IMR-90 (cell line): ENCODE results near the gene MYF6. TPM values are rescaled to one million over a fixed set of nuclear protein-coding genes. Genes with fewer than 3 reads are reported as not detected.

Experiments used
- ATAC-seq: fragments of 200-7000 bp; cut with Tn5 transposase; 2 replicates; pipeline ENCODE4 v1.9.1; 2020; ENCODE audit warnings: low read depth, mild to moderate bottlenecking, moderate library complexity
- BruUV-seq: library from RNA; stranded (reverse); fragments of 400-500 nt; replicated peaks from 2 replicates; lab custom pipeline; 2021; lab: Mats Ljungman, UMichigan
- CTCF ChIA-PET: fragments of 300-600 bp; formaldehyde crosslinking; extraction: SDS; loops from one replicate; lab custom pipeline; 2021; ENCODE audit warnings: antibody characterized with exemption; lab: Yijun Ruan, JAX
- POLR2A ChIA-PET: fragments of 300-600 bp; sonication (Branson Sonifier 250); formaldehyde crosslinking; loops from one replicate; lab custom pipeline; 2022; ENCODE audit warnings: antibody characterized with exemption; ENCODE audit not compliant: unreplicated experiment; lab: Charles Lee
- DNase-seq: peaks from one replicate; pipeline ENCODE4 v3.0.0; 2013
- H2AFZ ChIP-seq: replicated peaks from 2 replicates; pipeline ENCODE3; 2013; ENCODE audit warnings: low read length, mild to moderate bottlenecking; ENCODE audit not compliant: poor library complexity
- H2AK5ac ChIP-seq: 2 replicates; pipeline ENCODE4 v1.6.1; 2013; ENCODE audit warnings: low read depth, low read length, inconsistent platforms
- H2AK9ac ChIP-seq: replicated peaks from 2 replicates; pipeline ENCODE3; 2013; ENCODE audit warnings: mild to moderate bottlenecking, low read depth, low read length, moderate library complexity; ENCODE audit not compliant: poor library complexity
- H2BK120ac ChIP-seq: 2 replicates; pipeline ENCODE4 v1.6.1; 2013; ENCODE audit warnings: low read depth, low read length, inconsistent platforms
- H2BK15ac ChIP-seq: 3 replicates; pipeline ENCODE4 v1.6.1; 2013; ENCODE audit warnings: low read depth, low read length, inconsistent platforms
- H2BK20ac ChIP-seq: 2 replicates; pipeline ENCODE4 v1.6.1; 2013; ENCODE audit warnings: low read depth, mild to moderate bottlenecking, inconsistent platforms, low read length, moderate library complexity
- H2BK5ac ChIP-seq: 2 replicates; pipeline ENCODE4 v1.6.1; 2013; ENCODE audit warnings: mild to moderate bottlenecking, low read depth, low read length, inconsistent platforms; ENCODE audit not compliant: poor library complexity, severe bottlenecking
- H3K14ac ChIP-seq: replicated peaks from 2 replicates; pipeline ENCODE4 v1.6.1; 2013; ENCODE audit warnings: low read depth, low read length, inconsistent platforms
- H3K18ac ChIP-seq: 2 replicates; pipeline ENCODE4 v1.6.1; 2013; ENCODE audit warnings: low read depth, low read length, control low read depth
- H3K23ac ChIP-seq: 2 replicates; pipeline ENCODE4 v1.6.1; 2013; ENCODE audit warnings: low read depth, low read length, inconsistent platforms
- H3K27ac ChIP-seq: 2 replicates; pipeline ENCODE4 v1.5.1; 2013; ENCODE audit warnings: mild to moderate bottlenecking, control low read depth, low read length; ENCODE audit not compliant: insufficient read depth
- H3K27me3 ChIP-seq: 2 replicates; pipeline ENCODE4 v1.6.1; 2013; ENCODE audit warnings: low read length; ENCODE audit not compliant: control insufficient read depth, insufficient read depth
- H3K36me3 ChIP-seq: 2 replicates; pipeline ENCODE4 v1.6.1; 2013; ENCODE audit warnings: low read length, mixed read lengths; ENCODE audit not compliant: control insufficient read depth, insufficient read depth
- H3K4ac ChIP-seq: 2 replicates; pipeline ENCODE4 v1.6.1; 2013; ENCODE audit warnings: low read depth, low read length, inconsistent platforms
- H3K4me1 ChIP-seq: 2 replicates; pipeline ENCODE4 v1.6.1; 2013; ENCODE audit warnings: low read length, mixed read lengths; ENCODE audit not compliant: control insufficient read depth, insufficient read depth
- H3K4me2 ChIP-seq: 2 replicates; pipeline ENCODE4 v1.6.1; 2013; ENCODE audit warnings: low read depth, mild to moderate bottlenecking, control low read depth, low read length, moderate library complexity
- H3K4me3 ChIP-seq: 2 replicates; pipeline ENCODE4 v1.5.1; 2013; ENCODE audit warnings: low read depth, mild to moderate bottlenecking, control low read depth, low read length, moderate library complexity; ENCODE audit not compliant: insufficient read depth
- H3K56ac ChIP-seq: 2 replicates; pipeline ENCODE4 v1.6.1; 2013; ENCODE audit warnings: low read length, inconsistent platforms; ENCODE audit not compliant: insufficient read depth; ENCODE audit errors: extremely low read depth
- H3K79me1 ChIP-seq, 2 experiments: 2 replicates each; pipeline ENCODE4 v1.6.1; 2013; ENCODE audit warnings: low read length in 2 of 2, inconsistent platforms in 1 of 2, low read depth in 1 of 2
- H3K9ac ChIP-seq: 2 replicates; pipeline ENCODE4 v1.6.1; 2013; ENCODE audit warnings: low read depth, low read length, control low read depth
- H3K9me1 ChIP-seq: 2 replicates; pipeline ENCODE4 v1.6.1; 2013; ENCODE audit warnings: low read length, inconsistent platforms; ENCODE audit not compliant: insufficient read depth
- H3K9me3 ChIP-seq: 2 replicates; pipeline ENCODE4 v1.6.1; 2013; ENCODE audit warnings: low read length; ENCODE audit not compliant: control insufficient read depth, insufficient read depth
- H4K20me1 ChIP-seq: 2 replicates; pipeline ENCODE4 v1.6.1; 2013; ENCODE audit warnings: low read length, inconsistent platforms; ENCODE audit not compliant: insufficient read depth
- H4K5ac ChIP-seq: 2 replicates; pipeline ENCODE4 v1.6.1; 2013; ENCODE audit warnings: mild to moderate bottlenecking, low read depth, low read length, control low read depth
- H4K8ac ChIP-seq, 2 experiments: 2 replicates each; pipeline ENCODE4 v1.6.1; 2013; ENCODE audit warnings: low read depth in 2 of 2, low read length in 2 of 2, control low read depth in 1 of 2, inconsistent platforms in 1 of 2
- H4K91ac ChIP-seq: 2 replicates; pipeline ENCODE4 v1.6.1; 2013; ENCODE audit warnings: low read depth, low read length, inconsistent platforms; ENCODE audit not compliant: insufficient read depth
- BHLHE40 ChIP-seq: fragments of 150-350 bp; IDR thresholded peaks from 2 replicates; pipeline ENCODE4 v1.6.1; 2016; ENCODE audit warnings: mild to moderate bottlenecking, low read depth, low read length
- CHD1 ChIP-seq: IDR thresholded peaks from 2 replicates; pipeline ENCODE4 v1.6.1; 2012; ENCODE audit warnings: low read depth, low read length, improper control_type of control experiment
- MAZ ChIP-seq: IDR thresholded peaks from 2 replicates; pipeline ENCODE4 v1.6.1; 2012; ENCODE audit warnings: low read depth, mild to moderate bottlenecking, low read length, improper control_type of control experiment, moderate library complexity, borderline replicate concordance
- MXI1 ChIP-seq: IDR thresholded peaks from 2 replicates; pipeline ENCODE4 v1.6.1; 2012; ENCODE audit warnings: low read depth, mild to moderate bottlenecking, low read length, moderate library complexity, borderline replicate concordance
- POLR2A ChIP-seq: IDR thresholded peaks from 2 replicates; pipeline ENCODE4 v1.6.1; 2012; ENCODE audit warnings: mild to moderate bottlenecking, low read depth, low read length
- RAD21 ChIP-seq: IDR thresholded peaks from 2 replicates; pipeline ENCODE4 v1.6.1; 2012; ENCODE audit warnings: low read length, improper control_type of control experiment
- RCOR1 ChIP-seq: IDR thresholded peaks from 2 replicates; pipeline ENCODE4 v1.6.1; 2012; ENCODE audit warnings: mild to moderate bottlenecking, low read length, improper control_type of control experiment; ENCODE audit not compliant: insufficient replicate concordance
- RFX5 ChIP-seq: IDR thresholded peaks from 2 replicates; pipeline ENCODE4 v1.8.0; 2012; ENCODE audit warnings: low read depth, mild to moderate bottlenecking, low read length, moderate library complexity
- WGBS, 2 experiments: methylation state at CpG; one replicate each; pipeline versions ENCODE4 v1.1.5 to v1.1.7; 2013; ENCODE audit warnings: missing lambda C conversion rate in 2 of 2; ENCODE audit not compliant: insufficient read length in 1 of 2; ENCODE audit errors: extremely low coverage in 2 of 2; 5-methylcytosine and 5-hydroxymethylcytosine counted together
- dilution Hi-C: fragments of 300-500 bp; cut with HindIII; formaldehyde crosslinking; loops from one replicate; pipeline ENCODE4 v1.14.3; 2018; ENCODE audit warnings: low sequenced_read_pairs; ENCODE audit not compliant: unreplicated experiment
- in situ Hi-C: fragments of 300-500 bp; cut with MboI; formaldehyde crosslinking; loops from 3 replicates; pipeline ENCODE4 v1.14.3; 2019; ENCODE audit warnings: low sequenced_read_pairs, inconsistent platforms, mixed read lengths
- intact Hi-C: fragments of 100-400 bp; cut with micrococcal nuclease; formaldehyde crosslinking; loops from 2 replicates; pipeline ENCODE4 v1.10.0; 2022
- polyA plus RNA-seq, 3 experiments: library from polyadenylated mRNA; depleted of rRNA; stranded (reverse); fragments of >200 nt; gene quantifications; 2 replicates each; pipeline ENCODE4 v1.2.3, GENCODE V29; 2012; ENCODE audit warnings: low replicate concordance in 1 of 3
- total RNA-seq: library from RNA; depleted of rRNA; stranded (reverse); fragments of >200 nt; gene quantifications from 2 replicates; pipeline ENCODE4 v1.2.3, GENCODE V29; 2012
- TF ChIP-seq, protein P1 (sequence below): fragments of 150-350 bp; IDR thresholded peaks from 2 replicates; pipeline ENCODE4 v1.6.1; 2017; ENCODE audit warnings: mild to moderate bottlenecking, antibody characterized with exemption, low read length, low read depth

MYF6 gene
- total and polyA plus RNA-seq, 2 of the 4 experiments (the other 2 are of a cell fraction) = not detected

DNA sequence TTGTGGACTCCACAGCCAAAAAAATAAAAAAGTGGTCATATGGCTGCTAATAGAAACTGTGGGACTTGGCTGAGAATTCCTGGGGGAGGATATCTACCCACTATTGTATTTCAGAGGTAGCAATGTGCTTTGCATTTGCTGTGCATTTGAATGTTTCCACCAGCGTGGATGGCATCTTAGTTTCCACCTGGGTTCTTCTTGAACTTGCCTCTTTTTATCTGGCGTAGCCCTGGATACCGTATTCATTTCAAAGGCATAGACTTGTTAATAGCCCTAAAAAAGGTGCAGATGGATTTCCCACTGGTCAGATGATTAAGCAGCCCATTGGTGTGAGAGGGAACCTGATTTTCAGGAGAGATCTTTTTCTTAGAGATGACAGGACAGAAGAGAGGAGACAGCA lies 7.4 kb downstream of the MYF6 start:
- H2AK5ac ChIP-seq = no peak overlapping the region
- CTCF ChIA-PET = no interaction called here
- TF ChIP-seq, protein P1, sequence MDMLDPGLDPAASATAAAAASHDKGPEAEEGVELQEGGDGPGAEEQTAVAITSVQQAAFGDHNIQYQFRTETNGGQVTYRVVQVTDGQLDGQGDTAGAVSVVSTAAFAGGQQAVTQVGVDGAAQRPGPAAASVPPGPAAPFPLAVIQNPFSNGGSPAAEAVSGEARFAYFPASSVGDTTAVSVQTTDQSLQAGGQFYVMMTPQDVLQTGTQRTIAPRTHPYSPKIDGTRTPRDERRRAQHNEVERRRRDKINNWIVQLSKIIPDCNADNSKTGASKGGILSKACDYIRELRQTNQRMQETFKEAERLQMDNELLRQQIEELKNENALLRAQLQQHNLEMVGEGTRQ = no peak
- TF ChIP-seq POLR2A (no peak), MXI1 (no peak), MAZ (no peak), RCOR1 (no peak), CHD1 (no peak), RFX5 (no peak), BHLHE40 (no peak), RAD21 (no peak)
- in situ Hi-C loops (no loop called here), dilution Hi-C loops (no loop called here), intact Hi-C loops (no loop called here)
- H3K79me1 ChIP-seq = no peaks in the 10 kb centered on the region
- WGBS, 2 experiments = 95% methylated on average over 2 of the region's 3 CpGs; no CpG with 5 or more reads in 1 of the 2 experiments
- no peaks in the 10 kb centered on the region for H3K27me3 ChIP-seq
- no peak overlapping the region for H2BK5ac ChIP-seq
- no peak overlapping the region for H4K5ac ChIP-seq
- H2BK20ac ChIP-seq = no peak overlapping the region
- H4K8ac ChIP-seq = no peak overlapping the region
- no peak overlapping the region for H3K18ac ChIP-seq
- H3K27ac ChIP-seq = no peak overlapping the region
- no peak overlapping the region for H3K14ac ChIP-seq
- no peak overlapping the region for H3K56ac ChIP-seq
- H2AK9ac ChIP-seq = no peak overlapping the region
- POLR2A ChIA-PET = no interaction called here
- H3K9me3 ChIP-seq = no peaks in the 10 kb centered on the region
- no peak overlapping the region for H2BK15ac ChIP-seq
- no peak overlapping the region for H3K4me3 ChIP-seq
- H2AFZ ChIP-seq = no peak overlapping the region
- ATAC-seq (no peak), DNase-seq (no peak)
- no peaks in the 10 kb centered on the region for H3K4me1 ChIP-seq
- no TSS peak for BruUV-seq
- no peak overlapping the region for H3K23ac ChIP-seq
- no peaks in the 10 kb centered on the region for H3K36me3 ChIP-seq
- no peak overlapping the region for H3K9ac ChIP-seq
- H3K9me1 ChIP-seq = no peaks in the 10 kb centered on the region
- no peak overlapping the region for H4K91ac ChIP-seq
- H4K20me1 ChIP-seq = no peaks in the 10 kb centered on the region
- no peak overlapping the region for H2BK120ac ChIP-seq
- no peak overlapping the region for H3K4ac ChIP-seq
- no peak overlapping the region for H3K4me2 ChIP-seq
